IMR-90 (cell line): ENCODE measurements around the gene GUCY1B1. TPM values are rescaled to one million over a fixed set of nuclear protein-coding genes. Genes with fewer than 3 reads are reported as not detected.
A peak's percentile ranks its signal among the peaks of the same experiment; 100 is the strongest.

ENCODE experiments used
- ATAC-seq: fragments of 200-7000 bp; cut with Tn5 transposase; 2 replicates; pipeline ENCODE4 v1.9.1; 2020; ENCODE audit warnings: low read depth, mild to moderate bottlenecking, moderate library complexity
- BruUV-seq: library from RNA; stranded (reverse); fragments of 400-500 nt; replicated peaks from 2 replicates; lab custom pipeline; 2021; lab: Mats Ljungman, UMichigan
- CTCF ChIA-PET: fragments of 300-600 bp; formaldehyde crosslinking; extraction: SDS; loops from one replicate; lab custom pipeline; 2021; ENCODE audit warnings: antibody characterized with exemption; lab: Yijun Ruan, JAX
- POLR2A ChIA-PET: fragments of 300-600 bp; sonication (Branson Sonifier 250); formaldehyde crosslinking; loops from one replicate; lab custom pipeline; 2022; ENCODE audit warnings: antibody characterized with exemption; ENCODE audit not compliant: unreplicated experiment; lab: Charles Lee
- DNase-seq: peaks from one replicate; pipeline ENCODE4 v3.0.0; 2013
- H2AFZ ChIP-seq: replicated peaks from 2 replicates; pipeline ENCODE3; 2013; ENCODE audit warnings: low read length, mild to moderate bottlenecking; ENCODE audit not compliant: poor library complexity
- H2AK5ac ChIP-seq: 2 replicates; pipeline ENCODE4 v1.6.1; 2013; ENCODE audit warnings: low read depth, low read length, inconsistent platforms
- H2AK9ac ChIP-seq: replicated peaks from 2 replicates; pipeline ENCODE3; 2013; ENCODE audit warnings: mild to moderate bottlenecking, low read depth, low read length, moderate library complexity; ENCODE audit not compliant: poor library complexity
- H2BK120ac ChIP-seq: 2 replicates; pipeline ENCODE4 v1.6.1; 2013; ENCODE audit warnings: low read depth, low read length, inconsistent platforms
- H2BK15ac ChIP-seq: 3 replicates; pipeline ENCODE4 v1.6.1; 2013; ENCODE audit warnings: low read depth, low read length, inconsistent platforms
- H2BK20ac ChIP-seq: 2 replicates; pipeline ENCODE4 v1.6.1; 2013; ENCODE audit warnings: low read depth, mild to moderate bottlenecking, inconsistent platforms, low read length, moderate library complexity
- H2BK5ac ChIP-seq: 2 replicates; pipeline ENCODE4 v1.6.1; 2013; ENCODE audit warnings: mild to moderate bottlenecking, low read depth, low read length, inconsistent platforms; ENCODE audit not compliant: poor library complexity, severe bottlenecking
- H3K14ac ChIP-seq: replicated peaks from 2 replicates; pipeline ENCODE4 v1.6.1; 2013; ENCODE audit warnings: low read depth, low read length, inconsistent platforms
- H3K18ac ChIP-seq: 2 replicates; pipeline ENCODE4 v1.6.1; 2013; ENCODE audit warnings: low read depth, low read length, control low read depth
- H3K23ac ChIP-seq: 2 replicates; pipeline ENCODE4 v1.6.1; 2013; ENCODE audit warnings: low read depth, low read length, inconsistent platforms
- H3K27ac ChIP-seq: 2 replicates; pipeline ENCODE4 v1.5.1; 2013; ENCODE audit warnings: mild to moderate bottlenecking, control low read depth, low read length; ENCODE audit not compliant: insufficient read depth
- H3K27me3 ChIP-seq: 2 replicates; pipeline ENCODE4 v1.6.1; 2013; ENCODE audit warnings: low read length; ENCODE audit not compliant: control insufficient read depth, insufficient read depth
- H3K36me3 ChIP-seq: 2 replicates; pipeline ENCODE4 v1.6.1; 2013; ENCODE audit warnings: low read length, mixed read lengths; ENCODE audit not compliant: control insufficient read depth, insufficient read depth
- H3K4ac ChIP-seq: 2 replicates; pipeline ENCODE4 v1.6.1; 2013; ENCODE audit warnings: low read depth, low read length, inconsistent platforms
- H3K4me1 ChIP-seq: 2 replicates; pipeline ENCODE4 v1.6.1; 2013; ENCODE audit warnings: low read length, mixed read lengths; ENCODE audit not compliant: control insufficient read depth, insufficient read depth
- H3K4me2 ChIP-seq: 2 replicates; pipeline ENCODE4 v1.6.1; 2013; ENCODE audit warnings: low read depth, mild to moderate bottlenecking, control low read depth, low read length, moderate library complexity
- H3K4me3 ChIP-seq: 2 replicates; pipeline ENCODE4 v1.5.1; 2013; ENCODE audit warnings: low read depth, mild to moderate bottlenecking, control low read depth, low read length, moderate library complexity; ENCODE audit not compliant: insufficient read depth
- H3K56ac ChIP-seq: 2 replicates; pipeline ENCODE4 v1.6.1; 2013; ENCODE audit warnings: low read length, inconsistent platforms; ENCODE audit not compliant: insufficient read depth; ENCODE audit errors: extremely low read depth
- H3K79me1 ChIP-seq, 2 experiments: 2 replicates each; pipeline ENCODE4 v1.6.1; 2013; ENCODE audit warnings: low read length in 2 of 2, inconsistent platforms in 1 of 2, low read depth in 1 of 2
- H3K9ac ChIP-seq: 2 replicates; pipeline ENCODE4 v1.6.1; 2013; ENCODE audit warnings: low read depth, low read length, control low read depth
- H3K9me1 ChIP-seq: 2 replicates; pipeline ENCODE4 v1.6.1; 2013; ENCODE audit warnings: low read length, inconsistent platforms; ENCODE audit not compliant: insufficient read depth
- H3K9me3 ChIP-seq: 2 replicates; pipeline ENCODE4 v1.6.1; 2013; ENCODE audit warnings: low read length; ENCODE audit not compliant: control insufficient read depth, insufficient read depth
- H4K20me1 ChIP-seq: 2 replicates; pipeline ENCODE4 v1.6.1; 2013; ENCODE audit warnings: low read length, inconsistent platforms; ENCODE audit not compliant: insufficient read depth
- H4K5ac ChIP-seq: 2 replicates; pipeline ENCODE4 v1.6.1; 2013; ENCODE audit warnings: mild to moderate bottlenecking, low read depth, low read length, control low read depth
- H4K8ac ChIP-seq, 2 experiments: 2 replicates each; pipeline ENCODE4 v1.6.1; 2013; ENCODE audit warnings: low read depth in 2 of 2, low read length in 2 of 2, control low read depth in 1 of 2, inconsistent platforms in 1 of 2
- H4K91ac ChIP-seq: 2 replicates; pipeline ENCODE4 v1.6.1; 2013; ENCODE audit warnings: low read depth, low read length, inconsistent platforms; ENCODE audit not compliant: insufficient read depth
- CHD1 ChIP-seq: IDR thresholded peaks from 2 replicates; pipeline ENCODE4 v1.6.1; 2012; ENCODE audit warnings: low read depth, low read length, improper control_type of control experiment
- ELK1 ChIP-seq: fragments of 150-350 bp; IDR thresholded peaks from 2 replicates; pipeline ENCODE4 v1.6.1; 2016; ENCODE audit warnings: low read depth, mild to moderate bottlenecking, low read length, moderate library complexity, borderline replicate concordance
- FOS ChIP-seq: fragments of 150-350 bp; IDR thresholded peaks from 2 replicates; pipeline ENCODE4 v1.6.1; 2016; ENCODE audit warnings: low read depth, low read length
- POLR2A ChIP-seq: IDR thresholded peaks from 2 replicates; pipeline ENCODE4 v1.6.1; 2012; ENCODE audit warnings: mild to moderate bottlenecking, low read depth, low read length
- WGBS, 2 experiments: methylation state at CpG; one replicate each; pipeline versions ENCODE4 v1.1.5 to v1.1.7; 2013; ENCODE audit warnings: missing lambda C conversion rate in 2 of 2; ENCODE audit not compliant: insufficient read length in 1 of 2; ENCODE audit errors: extremely low coverage in 2 of 2; 5-methylcytosine and 5-hydroxymethylcytosine counted together
- dilution Hi-C: fragments of 300-500 bp; cut with HindIII; formaldehyde crosslinking; loops from one replicate; pipeline ENCODE4 v1.14.3; 2018; ENCODE audit warnings: low sequenced_read_pairs; ENCODE audit not compliant: unreplicated experiment
- in situ Hi-C: fragments of 300-500 bp; cut with MboI; formaldehyde crosslinking; loops from 3 replicates; pipeline ENCODE4 v1.14.3; 2019; ENCODE audit warnings: low sequenced_read_pairs, inconsistent platforms, mixed read lengths
- intact Hi-C: fragments of 100-400 bp; cut with micrococcal nuclease; formaldehyde crosslinking; loops from 2 replicates; pipeline ENCODE4 v1.10.0; 2022
- polyA plus RNA-seq, 3 experiments: library from polyadenylated mRNA; depleted of rRNA; stranded (reverse); fragments of >200 nt; gene quantifications; 2 replicates each; pipeline ENCODE4 v1.2.3, GENCODE V29; 2012; ENCODE audit warnings: low replicate concordance in 1 of 3
- total RNA-seq: library from RNA; depleted of rRNA; stranded (reverse); fragments of >200 nt; gene quantifications from 2 replicates; pipeline ENCODE4 v1.2.3, GENCODE V29; 2012
- TF ChIP-seq, protein P1 (sequence below): fragments of 150-350 bp; IDR thresholded peaks from 2 replicates; pipeline ENCODE4 v1.6.1; 2017; ENCODE audit warnings: mild to moderate bottlenecking, antibody characterized with exemption, low read length, low read depth

Gene GUCY1B1
- total and polyA plus RNA-seq, 2 of the 4 experiments (the other 2 are of a cell fraction) = 2.9 to 3.8 TPM

DNA sequence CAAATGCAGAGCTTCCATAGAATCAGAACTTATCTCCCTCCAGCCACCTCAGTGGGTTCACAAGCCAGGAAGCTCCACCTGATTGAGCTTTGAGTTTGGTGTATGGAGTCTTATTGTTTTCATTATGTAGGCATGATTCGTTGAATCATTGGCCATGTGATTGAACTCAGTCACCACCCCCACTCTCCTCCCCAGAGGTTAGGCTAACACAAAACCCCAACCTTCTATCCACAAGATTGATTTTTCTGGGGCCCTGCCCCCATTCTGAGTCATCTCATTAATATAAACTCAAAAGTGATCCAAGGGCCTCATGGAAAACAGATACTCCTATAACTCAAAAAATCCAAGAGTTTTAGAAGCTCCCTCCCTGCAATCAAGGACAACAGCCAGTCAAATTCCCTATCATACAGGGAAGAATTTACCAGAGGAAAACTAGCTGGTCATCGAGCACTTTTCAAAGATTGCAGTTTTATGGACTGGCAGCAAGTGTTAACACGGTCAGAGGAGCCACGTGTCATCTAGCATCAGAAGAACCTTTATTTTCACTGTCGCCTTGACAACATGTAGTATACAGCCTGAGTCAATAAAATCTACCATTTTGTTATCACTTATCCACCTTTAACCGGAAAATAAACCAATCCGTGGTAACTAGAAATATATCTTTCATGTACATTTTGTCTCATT, 35.9 kb upstream of the GUCY1B1 start:
- TF ChIP-seq ELK1 (no peak), FOS (no peak), POLR2A (no peak), CHD1 (no peak)
- TF ChIP-seq, protein P1, sequence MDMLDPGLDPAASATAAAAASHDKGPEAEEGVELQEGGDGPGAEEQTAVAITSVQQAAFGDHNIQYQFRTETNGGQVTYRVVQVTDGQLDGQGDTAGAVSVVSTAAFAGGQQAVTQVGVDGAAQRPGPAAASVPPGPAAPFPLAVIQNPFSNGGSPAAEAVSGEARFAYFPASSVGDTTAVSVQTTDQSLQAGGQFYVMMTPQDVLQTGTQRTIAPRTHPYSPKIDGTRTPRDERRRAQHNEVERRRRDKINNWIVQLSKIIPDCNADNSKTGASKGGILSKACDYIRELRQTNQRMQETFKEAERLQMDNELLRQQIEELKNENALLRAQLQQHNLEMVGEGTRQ = peak; percentile 46; the same call in 1 of the 2 replicates
- no peak overlapping the region for H2AFZ ChIP-seq
- H3K4me3 ChIP-seq = no peak overlapping the region
- no peaks in the 10 kb centered on the region for H3K4me1 ChIP-seq
- no peaks in the 10 kb centered on the region for H3K9me1 ChIP-seq
- no peak overlapping the region for H3K9ac ChIP-seq
- H3K18ac ChIP-seq = no peak overlapping the region
- H2AK5ac ChIP-seq = no peak overlapping the region
- H4K5ac ChIP-seq = no peak overlapping the region
- no peak overlapping the region for H2BK15ac ChIP-seq
- in situ Hi-C loops (no loop called here), dilution Hi-C loops (no loop called here), intact Hi-C loops (no loop called here)
- no peak overlapping the region for H3K4ac ChIP-seq
- no peak overlapping the region for H2AK9ac ChIP-seq
- H4K91ac ChIP-seq = no peak overlapping the region
- BruUV-seq = no TSS peak
- no peak overlapping the region for H3K56ac ChIP-seq
- no peak overlapping the region for H3K14ac ChIP-seq
- H3K4me2 ChIP-seq = no peak overlapping the region
- H2BK20ac ChIP-seq = no peak overlapping the region
- 60% methylated on average over 1 of the region's 7 CpGs; no CpG with 5 or more reads in 1 of the 2 experiments for WGBS, 2 experiments
- DNase-seq = peak; percentile 77
- no peak overlapping the region for H2BK120ac ChIP-seq
- H3K36me3 ChIP-seq = no peaks in the 10 kb centered on the region
- ChIA-PET POLR2A (no interaction called here), CTCF (interaction anchor here (0.9 kb wide), 1 partner anchor 13 kb away, joined by 3 read pairs; no protein-coding TSS in a partner anchor)
- H3K27ac ChIP-seq = no peak overlapping the region
- no peaks in the 10 kb centered on the region for H3K79me1 ChIP-seq
- no peak overlapping the region for H4K8ac ChIP-seq
- H3K23ac ChIP-seq = no peak overlapping the region
- H2BK5ac ChIP-seq = no peak overlapping the region
- ATAC-seq = peak; percentile 69
- no peaks in the 10 kb centered on the region for H3K9me3 ChIP-seq
- H4K20me1 ChIP-seq = no peaks in the 10 kb centered on the region
- no peaks in the 10 kb centered on the region; the same call in 1 of the 2 replicates for H3K27me3 ChIP-seq
